HepG2 (cell line): ENCODE measurements around the gene AKAP8. TPM values are rescaled to one million over a fixed set of nuclear protein-coding genes. Genes with fewer than 3 reads are reported as not detected.

Experiments
- ATAC-seq: fragments of 200-7000 bp; cut with Tn5 transposase; 3 replicates; pipeline ENCODE4 v1.9.1; 2020; ENCODE audit warnings: mild to moderate bottlenecking, moderate library complexity
- BruUV-seq: library from RNA; stranded (reverse); fragments of 400-500 nt; replicated peaks from 2 replicates; lab custom pipeline; 2021; lab: Mats Ljungman, UMichigan
- CTCF ChIA-PET: fragments of 300-600 bp; formaldehyde crosslinking; extraction: SDS; loops from one replicate; lab custom pipeline; 2021; ENCODE audit warnings: low total read pairs, inconsistent platforms, low intra/inter-chr PET ratio; lab: Yijun Ruan, JAX
- POLR2A ChIA-PET: fragments of 350-600 bp; sonication (Branson Sonifier 250); formaldehyde crosslinking; loops from one replicate; lab custom pipeline; 2020; ENCODE audit warnings: antibody characterized with exemption, inconsistent platforms; lab: Yijun Ruan, JAX
- DNase-seq: peaks from one replicate; pipeline ENCODE4 v3.0.0-alpha.2; 2015; ENCODE audit warnings: low spot score
- FAIRE-seq: peaks from 3 replicates; lab custom pipeline; 2011; peaks lifted over from hg19 to GRCh38; lab: Jason Lieb, UNC
- H2AFZ ChIP-seq: one replicate; pipeline ENCODE4 v1.6.1; 2011; ENCODE audit warnings: low read length, inconsistent platforms
- H3K27ac ChIP-seq: fragments of 300-600 bp; 3 replicates; pipeline ENCODE4 v1.8.0; 2011; ENCODE audit warnings: mixed run types, mild to moderate bottlenecking, mixed read lengths, low read length, inconsistent platforms; ENCODE audit not compliant: insufficient read depth; ENCODE audit errors: extremely low read length
- H3K27me3 ChIP-seq, 2 experiments: fragments of 200-600 bp in 1 of 2; 2 replicates in 1 of 2; 3 replicates in 1 of 2; pipeline versions ENCODE4 v1.6.0 to v1.8.0; 2011; ENCODE audit warnings: low read length in 2 of 2, mild to moderate bottlenecking in 2 of 2, moderate library complexity in 2 of 2, inconsistent platforms in 1 of 2; ENCODE audit not compliant: insufficient read depth in 2 of 2, control insufficient read depth in 1 of 2
- H3K36me3 ChIP-seq, 2 experiments: fragments of 200-600 bp in 1 of 2; replicated peaks in 1 of 2; 2 replicates in 1 of 2; 3 replicates in 1 of 2; pipeline versions ENCODE4 v1.5.1 to v1.8.0; 2011; ENCODE audit warnings: low read length in 2 of 2, inconsistent platforms in 1 of 2; ENCODE audit not compliant: insufficient read depth in 2 of 2, control insufficient read depth in 1 of 2
- H3K4me1 ChIP-seq: 2 replicates; pipeline ENCODE4 v1.5.1; 2012; ENCODE audit warnings: low read length, inconsistent platforms; ENCODE audit not compliant: insufficient read depth
- H3K4me2 ChIP-seq: 2 replicates; pipeline ENCODE4 v1.6.0; 2011; ENCODE audit warnings: low read depth, low read length, inconsistent platforms
- H3K4me3 ChIP-seq, 3 experiments: fragments of 200-600 bp in 1 of 3; sonication (generic), shearing (Covaris generic) in 1 of 3; replicated peaks in 1 of 3; 2 replicates each; pipeline ENCODE4 v1.5.1; 2011 to 2016; ENCODE audit warnings: low read length in 3 of 3, inconsistent platforms in 2 of 3, low read depth in 2 of 3, mild to moderate bottlenecking in 2 of 3, control low read depth in 1 of 3, mixed read lengths in 1 of 3; ENCODE audit not compliant: insufficient read depth in 1 of 3
- H3K79me2 ChIP-seq: one replicate; pipeline ENCODE4 v1.6.1; 2011; ENCODE audit warnings: low read length, inconsistent platforms; ENCODE audit not compliant: insufficient read depth
- H3K9ac ChIP-seq: 2 replicates; pipeline ENCODE4 v1.6.0; 2011; ENCODE audit warnings: mild to moderate bottlenecking, low read depth, low read length, inconsistent platforms; ENCODE audit not compliant: insufficient read depth
- H3K9me3 ChIP-seq: 2 replicates; pipeline ENCODE4 v1.5.1; 2012; ENCODE audit warnings: mild to moderate bottlenecking, low read length
- H4K20me1 ChIP-seq: 2 replicates; pipeline ENCODE4 v1.6.0; 2011; ENCODE audit warnings: inconsistent platforms, mild to moderate bottlenecking, low read length, moderate library complexity; ENCODE audit not compliant: insufficient read depth
- BHLHE40 ChIP-seq: IDR thresholded peaks from 2 replicates; pipeline ENCODE4 v1.6.1; 2011; ENCODE audit warnings: low read length, improper control_type of control experiment
- HOXD1 ChIP-seq: sonication (generic); formaldehyde crosslinking; IDR thresholded peaks from 2 replicates; pipeline ENCODE4 v1.5.0; 2020; ENCODE audit warnings: missing genetic modification reagents
- NFRKB ChIP-seq: fragments of 450-650 bp; IDR thresholded peaks from 2 replicates; pipeline ENCODE4 v1.6.1; 2017
- TAF15 ChIP-seq: fragments of 200-400 bp; formaldehyde crosslinking; IDR thresholded peaks from one replicate; pipeline ENCODE4 v1.6.1; 2018; ENCODE audit warnings: mild to moderate bottlenecking, low read depth, low read length; ENCODE audit not compliant: poor library complexity, severe bottlenecking
- ZFP90 ChIP-seq: sonication (generic); formaldehyde crosslinking; IDR thresholded peaks from 2 replicates; pipeline ENCODE4 v1.8.0; 2022; ENCODE audit warnings: missing genetic modification reagents, mild to moderate bottlenecking, inconsistent platforms, borderline replicate concordance
- ZNF136 ChIP-seq: sonication (generic); formaldehyde crosslinking; IDR thresholded peaks from 2 replicates; pipeline ENCODE4 v1.8.1; 2022; ENCODE audit warnings: low read depth, mild to moderate bottlenecking, moderate library complexity, missing genetic modification reagents
- WGBS: methylation state at CpG from one replicate; pipeline ENCODE4 v1.1.6; 2017; ENCODE audit warnings: low lambda C conversion rate; 5-methylcytosine and 5-hydroxymethylcytosine counted together
- in situ Hi-C: cut with HindIII; loops from 2 replicates; pipeline ENCODE4 v1.10.0; 2017; ENCODE audit warnings: low pct_unique_long_range_greater_than_20kb; ENCODE audit not compliant: extremely low pct_ligation_motif_present
- intact Hi-C: fragments of 100-400 bp; cut with micrococcal nuclease; formaldehyde crosslinking; loops from one replicate; pipeline ENCODE4 v1.10.0; 2022; ENCODE audit not compliant: unreplicated experiment
- polyA plus RNA-seq, 8 experiments: library from polyadenylated mRNA; depleted of rRNA in 3 of 8; stranded (reverse) in 7 of 8; unstranded in 1 of 8; fragments of >200 nt; fragmentation: Illumina TruSeq in 4 of 8; extraction: Trizol in 4 of 8; gene quantifications; 2 replicates each; pipeline versions ENCODE4 v1.2.1 to v1.2.3, GENCODE V29; 2011 to 2016; ENCODE audit warnings: low read depth in 4 of 8, missing spikeins in 1 of 8, mixed read lengths in 1 of 8; ENCODE audit not compliant: insufficient read depth in 1 of 8
- total RNA-seq, 5 experiments: library from RNA; depleted of rRNA; stranded (reverse); fragments of >200 nt; fragmentation: Illumina TruSeq; extraction: Trizol; gene quantifications; 2 replicates each; pipeline ENCODE4 v1.2.3, GENCODE V29; 2016; ENCODE audit warnings: low read depth in 1 of 5
- TF ChIP-seq, protein P1 (sequence below): sonication (generic); formaldehyde crosslinking; IDR thresholded peaks from 2 replicates; pipeline ENCODE4 v1.8.0; 2022; ENCODE audit warnings: low read depth, missing genetic modification reagents
- TF ChIP-seq, protein P2 (sequence below): sonication (generic); formaldehyde crosslinking; IDR thresholded peaks from 2 replicates; pipeline ENCODE4 v1.8.0; 2022; ENCODE audit warnings: mild to moderate bottlenecking, missing genetic modification reagents; ENCODE audit not compliant: insufficient replicate concordance

AKAP8 gene
- total and polyA plus RNA-seq, 2 of the 13 experiments (the other 11 are each of a cell fraction or from before 2014, with no cell fraction given) = 15.9 to 22.1 TPM

DNA sequence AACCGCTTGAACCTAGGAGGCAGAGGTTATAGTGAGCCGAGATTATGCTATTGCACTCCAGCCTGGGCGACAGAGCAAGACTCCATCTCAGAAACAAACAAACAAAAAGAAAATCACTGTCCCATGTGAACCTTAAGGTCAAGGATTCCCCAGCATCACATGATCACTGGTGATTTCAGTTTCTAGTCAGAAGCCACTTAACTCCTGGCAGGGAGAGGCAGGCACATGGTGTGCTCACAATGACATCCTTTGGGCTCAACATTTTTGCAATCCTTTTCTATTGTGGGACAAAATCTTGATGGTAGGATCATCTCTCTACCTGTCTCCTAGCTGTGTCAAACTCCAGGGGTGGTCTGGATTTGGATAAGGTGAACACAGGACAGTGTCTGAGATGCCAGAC is 12.1 kb downstream of the AKAP8 start:
- H3K4me2 ChIP-seq = no peak overlapping the region
- POLR2A ChIA-PET = interaction anchor here (2.3 kb wide), 1 partner anchor 12 kb away, joined by 8 read pairs; the partner anchor contains the start of gene AKAP8
- no peak for TF ChIP-seq ZNF136 (CRISPR knock-in tag)
- TF ChIP-seq TAF15 = no peak
- no peak for TF ChIP-seq BHLHE40
- TF ChIP-seq HOXD1 (CRISPR knock-in tag) = no peak
- TF ChIP-seq, protein P1, sequence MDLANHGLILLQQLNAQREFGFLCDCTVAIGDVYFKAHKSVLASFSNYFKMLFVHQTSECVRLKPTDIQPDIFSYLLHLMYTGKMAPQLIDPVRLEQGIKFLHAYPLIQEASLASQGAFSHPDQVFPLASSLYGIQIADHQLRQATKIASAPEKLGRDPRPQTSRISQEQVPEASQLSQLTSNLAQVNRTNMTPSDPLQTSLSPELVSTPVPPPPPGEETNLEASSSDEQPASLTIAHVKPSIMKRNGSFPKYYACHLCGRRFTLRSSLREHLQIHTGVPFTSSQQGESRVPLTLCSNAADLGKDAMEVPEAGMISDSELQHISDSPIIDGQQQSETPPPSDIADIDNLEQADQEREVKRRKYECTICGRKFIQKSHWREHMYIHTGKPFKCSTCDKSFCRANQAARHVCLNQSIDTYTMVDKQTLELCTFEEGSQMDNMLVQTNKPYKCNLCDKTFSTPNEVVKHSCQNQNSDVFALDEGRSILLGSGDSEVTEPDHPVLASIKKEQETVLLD (CRISPR knock-in tag) = no peak
- no peak for TF ChIP-seq NFRKB
- TF ChIP-seq ZFP90 (CRISPR knock-in tag) = no peak
- TF ChIP-seq, protein P2, sequence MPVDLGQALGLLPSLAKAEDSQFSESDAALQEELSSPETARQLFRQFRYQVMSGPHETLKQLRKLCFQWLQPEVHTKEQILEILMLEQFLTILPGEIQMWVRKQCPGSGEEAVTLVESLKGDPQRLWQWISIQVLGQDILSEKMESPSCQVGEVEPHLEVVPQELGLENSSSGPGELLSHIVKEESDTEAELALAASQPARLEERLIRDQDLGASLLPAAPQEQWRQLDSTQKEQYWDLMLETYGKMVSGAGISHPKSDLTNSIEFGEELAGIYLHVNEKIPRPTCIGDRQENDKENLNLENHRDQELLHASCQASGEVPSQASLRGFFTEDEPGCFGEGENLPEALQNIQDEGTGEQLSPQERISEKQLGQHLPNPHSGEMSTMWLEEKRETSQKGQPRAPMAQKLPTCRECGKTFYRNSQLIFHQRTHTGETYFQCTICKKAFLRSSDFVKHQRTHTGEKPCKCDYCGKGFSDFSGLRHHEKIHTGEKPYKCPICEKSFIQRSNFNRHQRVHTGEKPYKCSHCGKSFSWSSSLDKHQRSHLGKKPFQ (CRISPR knock-in tag) = no peak

More for the DNA sequence above, 12.1 kb downstream of the AKAP8 start:
- Histone ChIP-seq H3K36me3 (peaks cover 29 to 64% of the 10 kb centered on the region in 2 experiments), H3K27ac (no peak overlapping the region), H3K9ac (no peak overlapping the region), H3K4me3 (no peak overlapping the region), H2AFZ (no peak overlapping the region), H3K9me3 (no peaks in the 10 kb centered on the region), H3K4me1 (no peaks in the 10 kb centered on the region), H4K20me1 (no peaks in the 10 kb centered on the region), H3K79me2 (no peaks in the 10 kb centered on the region), H3K27me3 (no peaks in the 10 kb centered on the region)
- no peak for FAIRE-seq
- CTCF ChIA-PET = no interaction called here
- intact Hi-C loops (no loop called here), in situ Hi-C loops (no loop called here)
- no peak for ATAC-seq
- WGBS = 97% methylated on average over 3 of the region's 3 CpGs
- DNase-seq = no peak
- BruUV-seq = no TSS peak
